GM18870 (cell line): ENCODE data around the gene CACNB2.
"Not testable (repeated sequence)": the region's sequence is repeated elsewhere in the genome, so short reads cannot be mapped to it uniquely, and the experiment has no call there.

ENCODE experiments used
- ATAC-seq: cut with Tn5 transposase; IDR thresholded peaks from one replicate; pipeline ENCODE4 v1.9.1; 2021; ENCODE audit warnings: moderate library complexity; ENCODE audit not compliant: unreplicated experiment

CACNB2 gene

GRCh38 chr10:18144928-18145327, 4.7 kb downstream of the CACNB2 start:
- ATAC-seq: no peak

DNA sequence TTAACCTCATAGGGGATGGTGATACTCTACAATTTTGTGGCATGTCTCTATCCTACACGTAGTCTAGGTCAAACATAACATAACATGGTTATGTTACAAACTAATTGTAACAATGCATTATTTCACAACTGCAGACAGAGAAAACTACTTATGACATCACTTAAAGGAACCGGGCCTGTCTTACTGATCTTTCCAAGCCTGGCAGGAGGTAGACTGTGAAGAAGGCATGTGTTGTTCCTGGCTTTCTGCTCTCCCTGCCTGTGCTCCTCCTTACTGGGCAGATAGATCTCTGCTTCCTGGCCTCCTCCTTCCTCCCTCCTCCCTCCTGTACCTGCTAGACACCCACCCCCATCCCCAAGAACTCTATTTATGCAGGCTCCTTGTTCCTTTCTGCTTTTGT, 5.4 kb downstream of the CACNB2 start:
- no peak for ATAC-seq

GRCh38 chr10:18149196-18149800, 9.1 kb downstream of the CACNB2 start:
- ATAC-seq: no peak

GRCh38 chr10:18151356-18151890, 11.2 kb downstream of the CACNB2 start:
- no peak for ATAC-seq

DNA sequence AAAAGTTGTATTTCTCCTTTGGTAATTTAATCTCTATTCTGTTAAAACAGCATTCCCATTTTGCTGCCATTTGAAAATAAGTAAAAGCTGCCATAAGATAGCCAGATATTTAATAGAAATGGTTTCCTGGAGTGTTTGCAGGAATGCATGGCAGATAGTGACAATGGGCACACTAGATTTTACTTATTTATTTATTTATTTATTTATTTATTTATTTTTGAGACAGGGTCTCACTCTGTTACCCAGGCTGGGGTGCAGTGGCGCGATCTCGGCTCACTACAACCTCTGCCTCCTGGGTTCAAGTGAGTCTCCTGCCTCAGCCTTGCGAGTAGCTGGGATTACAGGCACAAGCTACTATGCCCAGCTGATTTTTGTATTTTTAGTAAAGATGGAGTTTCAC, 13.2 kb downstream of the CACNB2 start:
- ATAC-seq: not testable (repeated sequence)

- ATAC-seq: no peak
Measured at GRCh38 chr10:18155321-18155720, 15.1 kb downstream of the CACNB2 start.

DNA sequence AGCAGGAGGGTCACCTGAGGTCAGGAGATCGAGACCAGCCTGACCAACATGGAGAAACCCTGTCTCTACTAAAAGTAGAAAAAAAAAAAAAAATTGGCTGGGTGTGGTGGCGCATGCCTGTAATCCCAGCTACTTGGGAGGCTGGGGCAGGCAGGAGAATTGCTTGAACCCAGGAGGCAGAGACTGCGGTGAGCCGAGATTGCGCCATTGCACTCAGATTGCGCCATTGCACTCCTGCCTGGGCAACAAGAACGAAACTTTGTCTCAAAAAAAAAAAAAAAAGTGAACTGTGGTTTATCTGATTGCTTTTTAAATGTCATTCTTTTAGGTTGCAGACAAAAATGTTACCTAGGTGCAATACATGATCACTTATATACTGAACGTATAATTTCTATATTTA, 16.6 kb downstream of the CACNB2 start:
- not testable (repeated sequence) for ATAC-seq

- ATAC-seq: no peak
Measured at GRCh38 chr10:18157881-18158280, 17.7 kb downstream of the CACNB2 start.

- ATAC-seq: no peak
Measured at GRCh38 chr10:18158773-18159265, 18.6 kb downstream of the CACNB2 start.

GRCh38 chr10:18159557-18159956, 19.3 kb downstream of the CACNB2 start:
- no peak for ATAC-seq

DNA sequence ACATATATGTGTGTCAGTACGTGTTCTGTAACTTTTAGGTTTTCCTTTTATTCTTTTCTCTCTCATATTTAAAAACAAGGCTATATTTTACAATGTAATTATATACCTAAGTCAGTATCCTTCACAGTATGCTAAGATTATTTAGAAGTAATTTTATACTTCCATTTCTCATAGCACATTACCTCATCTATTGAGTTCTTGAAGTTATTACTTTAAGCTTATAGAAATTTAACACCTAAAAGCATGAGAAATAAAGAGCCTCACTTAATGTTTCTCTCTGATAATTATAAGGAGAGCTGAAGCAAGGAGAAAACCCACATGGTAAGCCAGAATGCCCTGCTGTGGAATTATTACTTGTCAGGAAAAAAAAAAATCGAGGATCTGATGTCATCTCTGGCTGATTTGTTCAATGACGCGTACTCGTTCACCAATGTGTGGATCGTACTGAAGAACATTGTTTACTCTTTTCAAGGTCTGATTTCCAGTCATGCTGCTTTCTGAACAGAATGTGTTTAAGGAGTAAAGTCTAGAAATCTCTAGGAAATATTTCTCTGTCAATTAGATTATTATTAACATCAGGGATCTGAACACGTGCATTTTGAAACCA, 21.9 kb downstream of the CACNB2 start:
- no peak for ATAC-seq

GRCh38 chr10:18164093-18164492, 23.9 kb downstream of the CACNB2 start:
- ATAC-seq: no peak

GRCh38 chr10:18164748-18165361, 24.6 kb downstream of the CACNB2 start:
- ATAC-seq: no peak

DNA sequence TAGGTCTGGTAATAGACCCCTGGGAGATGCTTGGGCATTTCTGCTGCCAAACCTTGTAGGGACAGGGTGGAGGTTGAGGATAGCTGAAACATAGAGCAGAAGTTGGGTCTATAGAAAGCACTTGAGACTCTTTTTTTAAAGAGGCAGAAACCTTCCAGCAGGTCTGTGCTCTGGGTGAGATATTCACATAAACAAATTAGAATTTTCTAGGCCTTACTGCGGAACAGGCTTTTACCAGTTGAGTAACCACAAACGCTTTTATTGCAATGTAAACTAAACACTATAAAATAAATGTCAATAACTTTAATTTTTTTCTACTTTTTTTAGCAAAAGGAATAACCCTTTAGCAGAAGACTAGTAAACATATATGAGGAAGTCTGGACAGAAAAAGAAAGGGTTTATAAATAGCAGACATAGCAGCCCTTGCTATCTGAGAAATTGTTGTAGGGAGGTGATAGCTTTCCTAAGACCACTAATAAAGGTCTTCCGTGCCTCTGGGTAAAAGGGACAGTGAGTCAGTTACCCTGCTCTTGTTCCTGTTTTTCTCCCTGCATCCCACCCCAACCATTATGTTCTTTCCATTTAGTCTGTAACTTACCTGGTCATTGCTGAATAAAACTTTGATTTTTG, 38.7 kb downstream of the CACNB2 start:
- no peak for ATAC-seq

DNA sequence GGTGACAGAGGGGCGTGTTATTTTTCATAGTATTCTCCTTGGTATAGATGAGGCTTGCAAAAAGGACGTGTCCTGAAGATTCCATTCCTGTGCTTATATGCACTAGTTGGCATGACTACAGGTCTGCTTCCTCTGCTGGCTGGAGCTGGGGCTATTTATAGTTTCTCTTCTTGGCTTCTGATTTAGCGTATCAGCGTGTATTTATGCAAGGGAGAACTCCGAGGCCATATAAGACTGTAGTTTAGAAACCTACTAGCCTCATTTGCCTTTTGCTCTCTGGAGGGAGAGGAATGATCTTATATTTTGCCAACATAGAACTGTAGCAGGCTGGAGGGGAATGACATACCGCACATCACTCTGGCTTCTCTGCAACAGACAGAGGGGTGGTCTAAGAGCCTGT, 39.7 kb downstream of the CACNB2 start:
- ATAC-seq: no peak

GRCh38 chr10:18181382-18181781, 41.2 kb downstream of the CACNB2 start:
- ATAC-seq: not testable (repeated sequence)

- ATAC-seq: no peak
Measured at GRCh38 chr10:18185621-18186020, 45.4 kb downstream of the CACNB2 start.

GRCh38 chr10:18190840-18191239, 50.6 kb downstream of the CACNB2 start:
- ATAC-seq: no peak

GRCh38 chr10:18194634-18195033, 54.4 kb downstream of the CACNB2 start:
- no peak for ATAC-seq

GRCh38 chr10:18195060-18195799, 55.0 kb downstream of the CACNB2 start:
- ATAC-seq: no peak
